Endothelial cell (in vitro differentiated cells): ENCODE data around the gene CERS2. TPM values are rescaled to one million over a fixed set of nuclear protein-coding genes. Genes with fewer than 3 reads are reported as not detected.

Source experiments
- DNase-seq: peaks from one replicate; pipeline ENCODE4 v3.0.0; 2021; ENCODE audit warnings: low spot score
- H3K27ac Mint-ChIP-seq: one replicate; pipeline ENCODE4 v1.8.0; 2021; ENCODE audit warnings: mixed read lengths, inconsistent platforms; ENCODE audit not compliant: unreplicated experiment
- H3K27me3 Mint-ChIP-seq: one replicate; pipeline ENCODE4 v1.8.0; 2021; ENCODE audit warnings: mild to moderate bottlenecking, moderate library complexity, mixed read lengths, inconsistent platforms; ENCODE audit not compliant: unreplicated experiment
- H3K36me3 Mint-ChIP-seq: one replicate; pipeline ENCODE4 v1.8.0; 2021; ENCODE audit warnings: mild to moderate bottlenecking, low read depth, mixed read lengths, inconsistent platforms; ENCODE audit not compliant: unreplicated experiment
- H3K4me1 Mint-ChIP-seq: one replicate; pipeline ENCODE4 v1.8.0; 2021; ENCODE audit warnings: mild to moderate bottlenecking, mixed read lengths, inconsistent platforms; ENCODE audit not compliant: unreplicated experiment
- H3K4me3 Mint-ChIP-seq: one replicate; pipeline ENCODE4 v1.8.0; 2021; ENCODE audit warnings: mild to moderate bottlenecking, mixed read lengths, inconsistent platforms; ENCODE audit not compliant: unreplicated experiment
- H3K9me3 Mint-ChIP-seq: one replicate; pipeline ENCODE4 v1.8.0; 2021; ENCODE audit warnings: mixed read lengths, inconsistent platforms; ENCODE audit not compliant: unreplicated experiment
- total RNA-seq: library from RNA; stranded (reverse); fragmentation: NEBNext Ultra II Directional; extraction: Animal tissue kit (Norgen Biotek cat#: 25700); gene quantifications from one replicate; pipeline ENCODE4 v1.2.1, GENCODE V29; 2021; ENCODE audit not compliant: unreplicated experiment
- TF ChIP-seq, protein P1 (sequence below): fragments of 200-600 bp; sonication (generic); IDR thresholded peaks from one replicate; pipeline ENCODE4 v1.5.0; 2021; ENCODE audit warnings: antibody characterized with exemption; ENCODE audit not compliant: unreplicated experiment

The CERS2 gene
- total RNA-seq, 1 donor from 2014 or later: 186 TPM

DNA sequence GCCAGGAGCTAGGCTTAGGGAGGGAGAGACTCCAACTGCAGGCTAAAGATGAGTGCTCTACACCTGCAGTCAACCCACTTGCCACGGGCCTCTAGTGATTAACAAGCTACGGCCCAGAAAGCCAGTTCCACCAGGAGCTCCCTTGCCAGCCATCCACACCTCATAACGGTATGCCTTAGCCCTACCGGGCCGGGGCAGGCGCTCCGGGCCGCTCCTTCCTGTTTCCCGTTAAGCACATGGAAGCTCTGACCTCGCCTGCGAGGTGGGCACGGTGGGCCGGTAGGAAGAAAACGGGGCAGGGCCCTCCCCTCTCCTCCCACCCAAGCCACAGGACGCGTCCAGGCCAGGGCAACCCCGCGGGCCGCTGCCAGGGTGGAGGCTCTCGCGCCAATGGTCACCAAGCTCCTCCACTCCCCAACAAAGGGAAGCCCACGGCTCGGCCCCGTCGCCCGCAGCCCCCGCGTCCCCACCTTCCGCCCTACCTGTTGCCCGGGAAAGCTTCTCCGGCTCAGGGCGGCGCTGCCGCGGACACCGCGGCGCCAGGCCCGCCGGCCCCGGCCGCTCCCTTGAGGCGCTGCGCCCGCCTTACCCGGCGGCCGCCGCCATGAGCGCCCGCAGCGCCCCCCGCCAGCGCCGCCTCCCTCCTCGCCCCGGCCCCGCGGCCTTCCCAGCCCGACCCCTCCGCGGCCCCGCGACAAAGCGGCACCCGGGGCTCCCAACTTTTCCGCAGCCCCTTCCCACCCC, 627 bp downstream of the CERS2 start:
- Mint-ChIP-seq H3K27me3 (peaks cover 23% of the 10 kb centered on the region), H3K4me3 (peak overlapping the region; percentile 88), H3K9me3 (no peaks in the 10 kb centered on the region), H3K4me1 (peaks cover 51% of the 10 kb centered on the region), H3K27ac (no peak overlapping the region), H3K36me3 (peaks cover 7% of the 10 kb centered on the region)
- DNase-seq: peak; percentile 32
- TF ChIP-seq, protein P1, sequence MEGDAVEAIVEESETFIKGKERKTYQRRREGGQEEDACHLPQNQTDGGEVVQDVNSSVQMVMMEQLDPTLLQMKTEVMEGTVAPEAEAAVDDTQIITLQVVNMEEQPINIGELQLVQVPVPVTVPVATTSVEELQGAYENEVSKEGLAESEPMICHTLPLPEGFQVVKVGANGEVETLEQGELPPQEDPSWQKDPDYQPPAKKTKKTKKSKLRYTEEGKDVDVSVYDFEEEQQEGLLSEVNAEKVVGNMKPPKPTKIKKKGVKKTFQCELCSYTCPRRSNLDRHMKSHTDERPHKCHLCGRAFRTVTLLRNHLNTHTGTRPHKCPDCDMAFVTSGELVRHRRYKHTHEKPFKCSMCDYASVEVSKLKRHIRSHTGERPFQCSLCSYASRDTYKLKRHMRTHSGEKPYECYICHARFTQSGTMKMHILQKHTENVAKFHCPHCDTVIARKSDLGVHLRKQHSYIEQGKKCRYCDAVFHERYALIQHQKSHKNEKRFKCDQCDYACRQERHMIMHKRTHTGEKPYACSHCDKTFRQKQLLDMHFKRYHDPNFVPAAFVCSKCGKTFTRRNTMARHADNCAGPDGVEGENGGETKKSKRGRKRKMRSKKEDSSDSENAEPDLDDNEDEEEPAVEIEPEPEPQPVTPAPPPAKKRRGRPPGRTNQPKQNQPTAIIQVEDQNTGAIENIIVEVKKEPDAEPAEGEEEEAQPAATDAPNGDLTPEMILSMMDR: no peak

DNA sequence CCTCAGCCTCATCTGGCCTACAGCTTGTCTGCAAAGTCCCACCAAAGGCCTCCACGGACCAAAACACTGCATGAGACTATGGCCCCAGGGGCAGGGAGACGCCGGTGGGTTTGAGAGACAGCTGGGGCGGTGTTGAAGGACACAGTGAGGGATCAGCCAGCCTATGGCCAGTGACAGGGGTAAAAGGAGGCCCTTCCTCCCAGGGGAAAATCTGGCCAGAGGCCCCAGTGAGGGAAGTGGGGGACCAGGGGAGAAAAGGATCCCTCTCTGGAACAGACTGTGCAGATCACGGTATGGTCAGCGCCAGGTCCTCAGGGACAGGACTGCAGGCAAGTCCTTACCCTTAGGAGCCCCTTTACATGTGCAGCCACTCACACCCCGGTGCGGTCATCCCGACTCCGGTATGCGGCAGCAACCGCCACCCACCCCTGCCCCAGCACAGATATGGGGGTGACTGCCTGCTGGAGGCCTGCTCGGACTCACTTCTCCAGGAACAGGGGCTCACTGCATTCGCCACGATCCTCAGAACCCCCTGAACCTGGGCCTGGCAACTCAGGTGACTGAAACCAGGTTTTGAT, 1.3 kb downstream of the CERS2 start:
- Mint-ChIP-seq H3K36me3 (peaks cover 11% of the 10 kb centered on the region), H3K27me3 (peaks cover 26% of the 10 kb centered on the region), H3K4me1 (peaks cover 52% of the 10 kb centered on the region), H3K27ac (peak overlapping the region; percentile 58), H3K4me3 (peak overlapping the region; percentile 88), H3K9me3 (no peaks in the 10 kb centered on the region)
- TF ChIP-seq, protein P1: no peak
- DNase-seq: no peak

DNA sequence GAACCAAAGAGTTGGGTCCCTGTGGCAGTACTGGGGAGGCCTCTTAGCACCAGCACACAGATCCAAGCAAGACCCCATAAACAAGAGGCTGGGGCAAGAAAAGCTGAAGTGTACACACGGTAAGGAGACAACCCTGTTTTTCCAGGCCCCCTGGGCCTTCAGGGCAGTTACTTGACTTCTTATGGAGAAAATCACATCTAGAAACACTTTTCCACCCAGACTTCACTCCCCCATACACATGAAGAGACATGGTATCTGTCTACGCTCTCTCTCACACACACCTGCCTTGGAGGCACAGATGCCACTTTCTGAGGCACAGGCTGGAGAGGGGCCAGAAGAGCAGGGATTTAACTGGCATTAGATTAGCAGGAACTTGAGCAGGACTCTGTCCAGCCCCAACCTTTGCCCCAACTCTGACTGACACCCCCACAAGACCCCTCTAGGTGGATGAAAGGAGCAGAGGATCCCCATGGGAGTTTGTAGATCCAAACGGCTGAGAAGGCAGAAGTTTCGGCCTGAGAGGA, 2.2 kb downstream of the CERS2 start:
- peaks cover 26% of the 10 kb centered on the region for H3K27me3 Mint-ChIP-seq
- peaks cover 50% of the 10 kb centered on the region for H3K4me1 Mint-ChIP-seq
- peak overlapping the region; percentile 88 for H3K4me3 Mint-ChIP-seq
- peaks cover 19% of the 10 kb centered on the region for H3K36me3 Mint-ChIP-seq
- DNase-seq: no peak
- no peaks in the 10 kb centered on the region for H3K9me3 Mint-ChIP-seq
- TF ChIP-seq, protein P1: no peak
- H3K27ac Mint-ChIP-seq: peak overlapping the region; percentile 58

DNA sequence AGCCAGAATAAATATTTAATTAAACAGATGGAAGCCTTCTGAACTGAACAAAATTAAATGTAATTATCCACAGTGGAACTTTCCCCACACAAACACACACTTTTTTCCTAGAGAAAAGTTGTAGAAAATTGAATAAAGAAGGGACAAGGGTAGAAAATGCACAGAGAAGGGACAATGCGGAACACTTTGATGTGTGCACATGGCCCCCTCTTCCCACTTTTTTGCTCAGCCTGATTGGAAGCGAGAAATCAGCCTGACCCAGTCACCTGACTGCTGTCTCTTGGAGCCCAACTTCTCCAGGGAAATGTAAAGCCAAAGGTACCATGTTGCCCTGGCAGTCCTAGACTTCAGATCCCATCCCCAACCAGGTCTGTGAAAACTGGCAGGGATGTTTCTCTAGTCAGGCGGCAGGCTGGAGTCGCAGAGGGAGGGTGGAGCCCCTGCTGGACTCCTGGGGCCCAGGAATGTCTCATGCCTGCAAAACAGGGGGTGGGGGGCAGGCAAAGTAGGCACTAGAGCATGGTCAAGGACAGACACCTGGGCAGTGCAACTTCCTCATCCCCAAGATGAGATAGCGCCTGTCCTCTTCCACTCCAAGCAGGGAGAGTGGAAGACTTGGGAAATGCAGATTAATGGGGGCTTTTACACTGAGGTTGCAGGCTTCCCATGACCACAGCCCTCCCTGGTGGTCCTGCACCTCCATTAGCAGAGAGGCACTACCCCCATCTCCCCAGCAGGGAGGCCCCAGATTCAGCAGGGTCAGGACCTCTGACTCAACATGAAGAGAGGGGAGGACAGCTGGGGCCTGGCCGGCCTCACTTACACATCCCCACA, 2.8 kb downstream of the CERS2 start:
- peak overlapping the region; percentile 88 for H3K4me3 Mint-ChIP-seq

More for the DNA sequence above, 2.8 kb downstream of the CERS2 start:
- no peak for DNase-seq
- H3K4me1 Mint-ChIP-seq: peaks cover 44% of the 10 kb centered on the region
- peaks cover 29% of the 10 kb centered on the region for H3K27me3 Mint-ChIP-seq
- TF ChIP-seq, protein P1: no peak
- H3K27ac Mint-ChIP-seq: no peak overlapping the region
- no peaks in the 10 kb centered on the region for H3K9me3 Mint-ChIP-seq
- peaks cover 24% of the 10 kb centered on the region for H3K36me3 Mint-ChIP-seq
